NK-92 (cell line): Measurements from ENCODE around the gene STH.

Experiments
- DNase-seq: peaks from one replicate; lab custom pipeline; 2025; ENCODE audit not compliant: unreplicated experiment; lab: John Stamatoyannopoulos, UW

Gene STH

DNA sequence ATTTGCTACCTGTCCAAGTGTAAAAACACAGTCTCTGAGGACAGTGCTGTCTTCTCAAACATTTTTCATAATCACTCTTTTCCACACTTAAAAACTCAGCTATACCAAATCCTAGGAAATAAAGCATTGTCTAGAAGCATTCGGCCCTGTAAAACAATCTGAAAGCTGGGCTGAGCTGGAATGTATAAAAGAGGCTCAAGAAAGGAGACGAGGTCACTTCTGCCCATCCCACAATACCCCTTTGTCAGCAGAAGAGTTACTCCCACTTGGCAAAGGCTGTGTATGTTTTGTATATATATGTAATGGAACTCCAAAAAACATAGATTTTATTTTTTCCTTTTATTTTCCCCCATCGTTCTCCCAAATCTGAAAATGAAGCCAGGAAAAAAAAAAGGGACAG lies 43.9 kb downstream of the STH start:
- DNase-seq, result no peak

DNA sequence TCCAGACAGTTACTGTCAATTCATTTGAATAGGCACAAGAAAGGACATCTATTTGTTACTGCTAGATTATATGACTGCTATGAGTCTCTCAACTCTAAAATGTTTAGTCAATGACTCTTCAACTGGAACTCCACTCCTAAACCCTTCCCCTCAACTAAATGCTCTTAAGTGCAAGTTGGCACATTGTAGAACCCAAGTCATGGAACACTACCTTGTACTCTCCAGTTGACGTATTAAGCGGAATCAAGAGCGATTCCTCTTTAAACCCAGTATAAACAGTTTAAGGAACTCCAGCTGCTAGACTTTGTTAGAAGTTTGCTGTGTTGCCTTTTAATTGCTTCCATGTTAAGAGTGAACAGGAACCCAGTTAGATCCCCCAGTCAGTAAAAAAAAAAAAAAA lies 44.6 kb downstream of the STH start:
- DNase-seq, result no peak

DNA sequence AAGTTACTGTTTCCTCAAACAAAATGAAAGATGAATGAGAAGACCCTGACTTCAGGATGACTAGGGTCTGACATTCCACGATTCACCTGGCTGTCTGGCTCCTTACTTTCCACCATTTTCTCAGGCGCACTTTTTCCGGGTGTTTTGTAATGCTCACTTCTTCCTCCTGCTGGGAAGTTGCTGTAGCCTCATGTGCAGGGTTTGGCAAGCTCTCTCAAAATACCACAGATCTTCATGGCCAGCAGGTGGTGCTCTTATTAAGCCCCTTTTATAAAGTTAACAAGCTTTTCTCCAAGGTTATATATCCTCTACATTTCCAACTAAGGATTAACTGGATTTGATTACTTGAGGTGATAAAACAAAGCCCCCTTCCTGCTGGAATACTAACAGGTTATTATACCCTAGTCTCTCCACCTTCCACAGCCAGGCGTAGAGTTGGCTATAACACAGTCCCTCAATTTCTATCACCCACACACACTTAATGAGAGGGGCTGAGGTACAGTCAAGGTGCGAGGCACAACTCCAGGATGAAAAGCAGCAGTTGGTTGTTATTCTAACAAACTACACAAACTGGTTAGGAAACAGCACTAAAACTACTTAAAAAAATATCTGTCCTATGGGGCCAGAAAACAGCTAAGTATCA lies 45.4 kb downstream of the STH start:
- no peak for DNase-seq

DNA sequence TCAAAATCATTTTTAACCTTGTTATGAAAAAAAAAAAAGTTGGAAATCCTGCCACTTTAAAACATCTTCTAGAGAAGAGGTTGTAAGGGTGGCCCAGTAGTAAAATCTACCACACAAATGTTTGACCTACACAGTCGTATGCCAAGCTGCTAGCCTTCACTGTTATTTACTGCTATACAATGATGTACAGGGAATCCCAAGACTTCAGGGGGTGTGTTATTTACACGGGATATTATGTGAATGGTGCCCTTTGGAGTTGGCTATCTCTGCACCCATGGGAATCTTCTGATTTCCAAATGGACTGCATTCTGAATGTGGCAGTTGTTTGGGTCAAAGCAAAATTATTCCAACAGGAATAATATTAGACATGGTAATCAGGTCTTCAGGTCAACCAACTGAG lies 45.9 kb downstream of the STH start:
- no peak for DNase-seq

DNA sequence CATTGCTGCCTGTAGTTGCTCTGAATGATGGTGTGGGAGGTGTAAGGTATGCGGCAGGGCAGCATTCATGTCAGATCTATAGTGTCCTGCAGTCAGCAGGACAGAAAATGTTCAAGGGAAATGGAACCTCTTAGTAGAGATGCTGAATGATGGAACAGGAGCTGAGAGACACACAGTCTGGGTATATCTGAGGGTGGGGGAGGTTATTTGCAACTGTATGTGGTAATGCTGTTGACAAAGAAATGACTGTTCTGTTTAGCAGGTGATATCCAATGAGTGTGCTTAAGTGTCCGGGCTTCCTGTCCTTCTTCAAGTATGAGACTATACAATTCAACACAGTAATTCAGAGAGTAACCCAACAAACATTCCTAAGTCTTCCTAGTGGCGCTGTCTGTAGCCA lies 46.6 kb downstream of the STH start:
- no peak for DNase-seq

DNA sequence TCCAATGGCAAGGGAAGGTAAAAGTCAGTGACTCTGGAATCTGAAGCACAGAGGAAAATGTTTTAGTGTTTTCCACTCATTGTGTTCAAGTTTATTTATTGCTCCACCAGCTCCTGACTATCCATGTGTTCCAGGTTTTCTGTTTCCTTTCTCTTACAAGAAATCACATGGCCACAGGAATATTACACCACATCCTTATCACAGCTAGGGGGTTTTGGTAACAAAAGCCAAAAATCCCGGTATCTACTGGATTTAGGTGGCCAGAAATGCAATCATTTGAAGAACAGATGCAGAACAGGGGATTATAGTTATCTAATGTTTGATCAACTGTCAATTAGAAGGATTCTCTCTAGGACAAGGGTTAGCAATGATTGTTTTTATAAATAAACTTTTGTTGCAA lies 47.9 kb downstream of the STH start:
- no peak for DNase-seq

DNA sequence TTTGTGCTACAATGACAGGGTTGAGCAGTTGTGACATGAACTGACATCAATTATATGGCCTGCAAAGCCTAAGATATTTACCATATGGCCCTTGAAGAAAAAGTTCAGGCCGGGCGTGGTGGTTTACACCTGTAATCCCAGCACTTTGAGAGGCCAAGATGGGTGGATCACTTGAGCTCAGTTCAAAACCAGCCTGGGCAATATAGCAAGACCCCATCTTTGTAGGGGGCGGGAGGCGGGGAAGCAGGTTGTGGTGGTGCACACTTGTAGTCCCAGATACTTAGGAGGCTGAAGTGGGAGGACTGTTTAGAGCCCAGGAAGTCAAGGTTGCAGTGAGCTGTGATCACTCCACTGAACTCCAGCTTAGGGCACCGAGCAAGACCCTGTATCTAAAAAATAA lies 48.3 kb downstream of the STH start:
- no peak for DNase-seq

DNA sequence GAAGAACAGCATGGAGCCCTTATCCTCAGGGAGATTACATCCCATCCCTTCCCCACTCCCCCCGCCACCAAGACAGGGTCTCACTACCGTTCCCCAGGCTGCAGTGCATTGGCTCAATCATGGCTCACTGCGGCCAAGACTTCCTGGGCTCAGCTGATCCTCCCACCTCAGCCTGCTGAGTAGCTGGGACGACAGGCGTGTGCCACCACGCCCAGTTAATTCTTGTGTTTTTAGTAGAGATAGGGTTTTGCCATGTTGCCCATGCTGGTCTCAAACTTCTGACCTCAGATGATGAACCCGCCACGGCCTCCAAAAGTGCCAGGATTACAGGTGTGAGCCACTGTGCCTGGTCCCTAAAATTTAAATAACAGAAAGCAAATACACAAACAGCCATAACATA lies 48.8 kb downstream of the STH start:
- no peak for DNase-seq
